IMR-90 (cell line): ENCODE data around the gene RNGTT. TPM values are rescaled to one million over a fixed set of nuclear protein-coding genes. Genes with fewer than 3 reads are reported as not detected.

ENCODE experiments used
- ATAC-seq: fragments of 200-7000 bp; cut with Tn5 transposase; 2 replicates; pipeline ENCODE4 v1.9.1; 2020; ENCODE audit warnings: low read depth, mild to moderate bottlenecking, moderate library complexity
- BruUV-seq: library from RNA; stranded (reverse); fragments of 400-500 nt; replicated peaks from 2 replicates; lab custom pipeline; 2021; lab: Mats Ljungman, UMichigan
- CTCF ChIA-PET: fragments of 300-600 bp; formaldehyde crosslinking; extraction: SDS; loops from one replicate; lab custom pipeline; 2021; ENCODE audit warnings: antibody characterized with exemption; lab: Yijun Ruan, JAX
- POLR2A ChIA-PET: fragments of 300-600 bp; sonication (Branson Sonifier 250); formaldehyde crosslinking; loops from one replicate; lab custom pipeline; 2022; ENCODE audit warnings: antibody characterized with exemption; ENCODE audit not compliant: unreplicated experiment; lab: Charles Lee
- DNase-seq: peaks from one replicate; pipeline ENCODE4 v3.0.0; 2013
- H2AFZ ChIP-seq: replicated peaks from 2 replicates; pipeline ENCODE3; 2013; ENCODE audit warnings: low read length, mild to moderate bottlenecking; ENCODE audit not compliant: poor library complexity
- H2AK5ac ChIP-seq: 2 replicates; pipeline ENCODE4 v1.6.1; 2013; ENCODE audit warnings: low read depth, low read length, inconsistent platforms
- H2AK9ac ChIP-seq: replicated peaks from 2 replicates; pipeline ENCODE3; 2013; ENCODE audit warnings: mild to moderate bottlenecking, low read depth, low read length, moderate library complexity; ENCODE audit not compliant: poor library complexity
- H2BK120ac ChIP-seq: 2 replicates; pipeline ENCODE4 v1.6.1; 2013; ENCODE audit warnings: low read depth, low read length, inconsistent platforms
- H2BK15ac ChIP-seq: 3 replicates; pipeline ENCODE4 v1.6.1; 2013; ENCODE audit warnings: low read depth, low read length, inconsistent platforms
- H2BK20ac ChIP-seq: 2 replicates; pipeline ENCODE4 v1.6.1; 2013; ENCODE audit warnings: low read depth, mild to moderate bottlenecking, inconsistent platforms, low read length, moderate library complexity
- H2BK5ac ChIP-seq: 2 replicates; pipeline ENCODE4 v1.6.1; 2013; ENCODE audit warnings: mild to moderate bottlenecking, low read depth, low read length, inconsistent platforms; ENCODE audit not compliant: poor library complexity, severe bottlenecking
- H3K14ac ChIP-seq: replicated peaks from 2 replicates; pipeline ENCODE4 v1.6.1; 2013; ENCODE audit warnings: low read depth, low read length, inconsistent platforms
- H3K18ac ChIP-seq: 2 replicates; pipeline ENCODE4 v1.6.1; 2013; ENCODE audit warnings: low read depth, low read length, control low read depth
- H3K23ac ChIP-seq: 2 replicates; pipeline ENCODE4 v1.6.1; 2013; ENCODE audit warnings: low read depth, low read length, inconsistent platforms
- H3K27ac ChIP-seq: 2 replicates; pipeline ENCODE4 v1.5.1; 2013; ENCODE audit warnings: mild to moderate bottlenecking, control low read depth, low read length; ENCODE audit not compliant: insufficient read depth
- H3K27me3 ChIP-seq: 2 replicates; pipeline ENCODE4 v1.6.1; 2013; ENCODE audit warnings: low read length; ENCODE audit not compliant: control insufficient read depth, insufficient read depth
- H3K36me3 ChIP-seq: 2 replicates; pipeline ENCODE4 v1.6.1; 2013; ENCODE audit warnings: low read length, mixed read lengths; ENCODE audit not compliant: control insufficient read depth, insufficient read depth
- H3K4ac ChIP-seq: 2 replicates; pipeline ENCODE4 v1.6.1; 2013; ENCODE audit warnings: low read depth, low read length, inconsistent platforms
- H3K4me1 ChIP-seq: 2 replicates; pipeline ENCODE4 v1.6.1; 2013; ENCODE audit warnings: low read length, mixed read lengths; ENCODE audit not compliant: control insufficient read depth, insufficient read depth
- H3K4me2 ChIP-seq: 2 replicates; pipeline ENCODE4 v1.6.1; 2013; ENCODE audit warnings: low read depth, mild to moderate bottlenecking, control low read depth, low read length, moderate library complexity
- H3K4me3 ChIP-seq: 2 replicates; pipeline ENCODE4 v1.5.1; 2013; ENCODE audit warnings: low read depth, mild to moderate bottlenecking, control low read depth, low read length, moderate library complexity; ENCODE audit not compliant: insufficient read depth
- H3K56ac ChIP-seq: 2 replicates; pipeline ENCODE4 v1.6.1; 2013; ENCODE audit warnings: low read length, inconsistent platforms; ENCODE audit not compliant: insufficient read depth; ENCODE audit errors: extremely low read depth
- H3K79me1 ChIP-seq, 2 experiments: 2 replicates each; pipeline ENCODE4 v1.6.1; 2013; ENCODE audit warnings: low read length in 2 of 2, inconsistent platforms in 1 of 2, low read depth in 1 of 2
- H3K9ac ChIP-seq: 2 replicates; pipeline ENCODE4 v1.6.1; 2013; ENCODE audit warnings: low read depth, low read length, control low read depth
- H3K9me1 ChIP-seq: 2 replicates; pipeline ENCODE4 v1.6.1; 2013; ENCODE audit warnings: low read length, inconsistent platforms; ENCODE audit not compliant: insufficient read depth
- H3K9me3 ChIP-seq: 2 replicates; pipeline ENCODE4 v1.6.1; 2013; ENCODE audit warnings: low read length; ENCODE audit not compliant: control insufficient read depth, insufficient read depth
- H4K20me1 ChIP-seq: 2 replicates; pipeline ENCODE4 v1.6.1; 2013; ENCODE audit warnings: low read length, inconsistent platforms; ENCODE audit not compliant: insufficient read depth
- H4K5ac ChIP-seq: 2 replicates; pipeline ENCODE4 v1.6.1; 2013; ENCODE audit warnings: mild to moderate bottlenecking, low read depth, low read length, control low read depth
- H4K8ac ChIP-seq, 2 experiments: 2 replicates each; pipeline ENCODE4 v1.6.1; 2013; ENCODE audit warnings: low read depth in 2 of 2, low read length in 2 of 2, control low read depth in 1 of 2, inconsistent platforms in 1 of 2
- H4K91ac ChIP-seq: 2 replicates; pipeline ENCODE4 v1.6.1; 2013; ENCODE audit warnings: low read depth, low read length, inconsistent platforms; ENCODE audit not compliant: insufficient read depth
- ELK1 ChIP-seq: fragments of 150-350 bp; IDR thresholded peaks from 2 replicates; pipeline ENCODE4 v1.6.1; 2016; ENCODE audit warnings: low read depth, mild to moderate bottlenecking, low read length, moderate library complexity, borderline replicate concordance
- dilution Hi-C: fragments of 300-500 bp; cut with HindIII; formaldehyde crosslinking; loops from one replicate; pipeline ENCODE4 v1.14.3; 2018; ENCODE audit warnings: low sequenced_read_pairs; ENCODE audit not compliant: unreplicated experiment
- in situ Hi-C: fragments of 300-500 bp; cut with MboI; formaldehyde crosslinking; loops from 3 replicates; pipeline ENCODE4 v1.14.3; 2019; ENCODE audit warnings: low sequenced_read_pairs, inconsistent platforms, mixed read lengths
- intact Hi-C: fragments of 100-400 bp; cut with micrococcal nuclease; formaldehyde crosslinking; loops from 2 replicates; pipeline ENCODE4 v1.10.0; 2022
- polyA plus RNA-seq, 3 experiments: library from polyadenylated mRNA; depleted of rRNA; stranded (reverse); fragments of >200 nt; gene quantifications; 2 replicates each; pipeline ENCODE4 v1.2.3, GENCODE V29; 2012; ENCODE audit warnings: low replicate concordance in 1 of 3
- total RNA-seq: library from RNA; depleted of rRNA; stranded (reverse); fragments of >200 nt; gene quantifications from 2 replicates; pipeline ENCODE4 v1.2.3, GENCODE V29; 2012

Gene RNGTT
- total and polyA plus RNA-seq, 2 of the 4 experiments (the other 2 are of a cell fraction): 5.4 to 21.7 TPM

- H3K79me1 ChIP-seq: peaks cover 0 to 6% of the 10 kb centered on the region in 2 experiments; a peak in 1 of 4 replicates
- H3K23ac ChIP-seq: no peak overlapping the region
- peaks cover 5% of the 10 kb centered on the region; the same call in 1 of the 2 replicates for H3K9me3 ChIP-seq
- ChIA-PET CTCF (interaction anchor here (0.9 kb wide), 1 partner anchor 18 kb away, joined by 3 read pairs; no protein-coding TSS in a partner anchor), POLR2A (no interaction called here)
- no peak overlapping the region for H2BK5ac ChIP-seq
- no peak for TF ChIP-seq ELK1
- no peak overlapping the region for H3K4ac ChIP-seq
- H2AFZ ChIP-seq: no peak overlapping the region
- no peak overlapping the region for H3K9ac ChIP-seq
- no peak overlapping the region for H4K8ac ChIP-seq
- no peak overlapping the region for H3K4me2 ChIP-seq
- in situ Hi-C loops: no loop called here
- H3K56ac ChIP-seq: no peak overlapping the region
- no peak overlapping the region for H4K91ac ChIP-seq
- no peak overlapping the region for H3K14ac ChIP-seq
- no peak overlapping the region for H2BK20ac ChIP-seq
- no peaks in the 10 kb centered on the region for H3K9me1 ChIP-seq
- no peak overlapping the region for H3K4me3 ChIP-seq
- intact Hi-C loops: loop anchor here (2.0 kb wide), 1 partner anchor 21 kb away; no protein-coding TSS in a partner anchor
- no TSS peak for BruUV-seq
- no peak overlapping the region for H3K27ac ChIP-seq
- H2AK9ac ChIP-seq: no peak overlapping the region
- DNase-seq: no peak
- dilution Hi-C loops: no loop called here
- no peak overlapping the region for H2AK5ac ChIP-seq
- H3K27me3 ChIP-seq: no peaks in the 10 kb centered on the region
- H2BK120ac ChIP-seq: no peak overlapping the region
- H4K20me1 ChIP-seq: no peaks in the 10 kb centered on the region
- no peak for ATAC-seq
- no peak overlapping the region for H4K5ac ChIP-seq
- no peak overlapping the region for H2BK15ac ChIP-seq
- no peaks in the 10 kb centered on the region for H3K4me1 ChIP-seq
- no peak overlapping the region for H3K18ac ChIP-seq
- H3K36me3 ChIP-seq: no peaks in the 10 kb centered on the region
Measured at GRCh38 chr6:88655586-88655985, 307.8 kb downstream of the RNGTT start.
